SJCRH30 (cell line): Measurements from ENCODE around the gene BACE1. TPM values are rescaled to one million over a fixed set of nuclear protein-coding genes. Genes with fewer than 3 reads are reported as not detected.

ENCODE experiments used
- DNase-seq, 2 experiments: peaks; one replicate each; pipeline ENCODE4 v3.0.0-alpha.2; 2015 to 2020
- H3K27ac ChIP-seq: fragments of 250-450 bp; sonication (Bioruptor Pico); 2 replicates; pipeline ENCODE4 v1.5.1; 2020; ENCODE audit warnings: mild to moderate bottlenecking, moderate library complexity
- H3K27me3 ChIP-seq: fragments of 250-450 bp; sonication (Bioruptor Pico); 2 replicates; pipeline ENCODE4 v1.5.1; 2020; ENCODE audit warnings: mild to moderate bottlenecking, moderate library complexity
- H3K36me3 ChIP-seq: fragments of 250-450 bp; sonication (Bioruptor Pico); 2 replicates; pipeline ENCODE4 v1.5.1; 2020; ENCODE audit warnings: mild to moderate bottlenecking, moderate library complexity
- H3K4me1 ChIP-seq: fragments of 250-450 bp; sonication (Bioruptor Pico); 2 replicates; pipeline ENCODE4 v1.5.1; 2020; ENCODE audit warnings: mild to moderate bottlenecking, moderate library complexity
- H3K4me3 ChIP-seq: fragments of 250-450 bp; sonication (Bioruptor Pico); 2 replicates; pipeline ENCODE4 v1.5.1; 2020; ENCODE audit warnings: mild to moderate bottlenecking, moderate library complexity
- H3K9me3 ChIP-seq: fragments of 250-450 bp; sonication (Bioruptor Pico); replicated peaks from 2 replicates; pipeline ENCODE4 v1.5.1; 2020; ENCODE audit warnings: mild to moderate bottlenecking, moderate library complexity
- total RNA-seq: library from RNA; depleted of rRNA; stranded (reverse); fragments of >200 nt; shearing (Covaris generic); gene quantifications from 2 replicates; pipeline ENCODE4 v1.2.3, GENCODE V29; 2014

The BACE1 gene
- total RNA-seq, 1 experiment from 2014 or later, result 2.3 TPM

GRCh38 chr11:117298195-117298594, 17.9 kb downstream of the BACE1 start:
- Histone ChIP-seq H3K36me3 (no peaks in the 10 kb centered on the region), H3K4me1 (no peaks in the 10 kb centered on the region), H3K27me3 (no peaks in the 10 kb centered on the region), H3K4me3 (no peak overlapping the region), H3K27ac (no peak overlapping the region), H3K9me3 (no peaks in the 10 kb centered on the region)
- no peak for DNase-seq

GRCh38 chr11:117296881-117297280, 19.2 kb downstream of the BACE1 start:
- Histone ChIP-seq H3K4me1 (no peaks in the 10 kb centered on the region), H3K9me3 (no peaks in the 10 kb centered on the region), H3K27ac (no peak overlapping the region), H3K4me3 (no peak overlapping the region), H3K27me3 (no peaks in the 10 kb centered on the region), H3K36me3 (no peaks in the 10 kb centered on the region)
- no peak for DNase-seq

- Histone ChIP-seq H3K4me1 (no peaks in the 10 kb centered on the region), H3K27ac (no peak overlapping the region), H3K36me3 (no peaks in the 10 kb centered on the region), H3K9me3 (no peaks in the 10 kb centered on the region), H3K27me3 (no peaks in the 10 kb centered on the region), H3K4me3 (no peak overlapping the region)
- no peak for DNase-seq
These were observed 20.5 kb downstream of the BACE1 start for GRCh38 chr11:117295438-117296137.

- Histone ChIP-seq H3K9me3 (no peaks in the 10 kb centered on the region), H3K4me3 (no peak overlapping the region), H3K27me3 (no peaks in the 10 kb centered on the region), H3K4me1 (no peaks in the 10 kb centered on the region), H3K27ac (no peak overlapping the region), H3K36me3 (no peaks in the 10 kb centered on the region)
- DNase-seq, result no peak
These were observed 23.4 kb downstream of the BACE1 start for GRCh38 chr11:117292616-117293015.

DNA sequence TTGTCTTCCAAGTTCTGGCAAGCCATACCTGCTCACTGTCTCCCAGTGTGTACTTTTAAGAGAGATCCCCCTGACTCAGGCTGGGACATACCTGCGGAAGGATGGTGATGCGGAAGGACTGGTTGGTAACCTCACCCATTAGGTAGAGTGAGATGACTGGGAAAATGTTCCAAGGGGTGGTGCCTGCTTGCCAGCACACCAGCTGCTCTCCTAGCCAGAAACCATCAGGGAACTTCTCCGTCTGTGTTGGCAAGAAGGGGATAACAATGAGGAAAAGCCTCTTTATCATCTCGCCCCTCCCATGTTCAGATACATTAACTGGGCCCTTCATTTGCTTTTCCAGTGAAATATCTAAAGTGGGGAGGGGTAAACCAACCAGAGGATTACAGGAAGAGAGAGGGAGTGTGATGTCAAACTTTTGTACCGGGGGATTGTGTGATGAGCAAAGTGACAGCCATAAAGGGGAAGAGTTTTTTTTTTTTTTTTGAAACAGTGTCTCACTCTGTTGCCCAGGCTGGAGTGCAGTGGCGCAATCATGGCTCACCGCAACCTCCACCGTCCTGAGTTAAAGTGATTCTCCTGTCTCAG, 25.2 kb downstream of the BACE1 start, which contains the start of gene BACE1-AS:
BACE1-AS (plus strand) TSS at position 538 of the 588 bp plus-strand sequence.
- H3K9me3 ChIP-seq, result no peaks in the 10 kb centered on the region
- no peak within 1 kb of the TSS for H3K27ac ChIP-seq
- no peaks in the 10 kb centered on the region for H3K4me1 ChIP-seq
- DNase-seq, result no peak
- peaks cover 3% of the 10 kb centered on the region; the same call in 1 of the 2 replicates for H3K36me3 ChIP-seq
- H3K27me3 ChIP-seq, result no peaks in the 10 kb centered on the region
- H3K4me3 ChIP-seq, result no peak within 1 kb of the TSS

- Histone ChIP-seq H3K27ac (no peak overlapping the region), H3K9me3 (no peaks in the 10 kb centered on the region), H3K27me3 (no peaks in the 10 kb centered on the region), H3K4me1 (no peaks in the 10 kb centered on the region), H3K4me3 (no peak overlapping the region), H3K36me3 (peaks cover 3% of the 10 kb centered on the region; the same call in 1 of the 2 replicates)
- DNase-seq, result no peak
These were observed 26.3 kb downstream of the BACE1 start for GRCh38 chr11:117289795-117290194.

DNA sequence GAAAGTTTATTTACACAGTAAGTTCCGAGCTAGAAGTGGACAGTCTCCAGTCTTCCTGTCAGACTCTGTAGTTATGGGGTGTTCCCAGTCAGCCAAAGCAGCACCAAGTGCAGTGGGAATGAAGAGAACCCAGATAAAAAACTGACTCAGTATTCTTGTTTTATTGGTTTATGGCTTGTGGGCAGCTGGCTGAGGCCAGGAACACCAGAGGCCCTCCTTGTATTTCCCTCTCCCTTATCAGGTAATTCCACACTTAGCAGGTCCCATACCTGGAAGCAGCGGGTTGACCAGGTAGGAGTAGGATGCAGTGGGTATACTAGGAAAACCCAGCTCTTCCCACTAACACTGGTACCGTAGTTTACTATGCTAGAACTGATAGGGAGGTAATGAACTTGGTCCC, 28.4 kb downstream of the BACE1 start:
- Histone ChIP-seq H3K4me3 (no peak overlapping the region), H3K27ac (no peak overlapping the region), H3K4me1 (no peaks in the 10 kb centered on the region), H3K9me3 (no peaks in the 10 kb centered on the region), H3K27me3 (no peaks in the 10 kb centered on the region), H3K36me3 (peaks cover 3% of the 10 kb centered on the region; the same call in 1 of the 2 replicates)
- DNase-seq, result no peak

- H3K36me3 ChIP-seq, result peaks cover 3% of the 10 kb centered on the region; the same call in 1 of the 2 replicates
- no peak for DNase-seq
These were observed 29.5 kb downstream of the BACE1 start for GRCh38 chr11:117286588-117286987.

DNA sequence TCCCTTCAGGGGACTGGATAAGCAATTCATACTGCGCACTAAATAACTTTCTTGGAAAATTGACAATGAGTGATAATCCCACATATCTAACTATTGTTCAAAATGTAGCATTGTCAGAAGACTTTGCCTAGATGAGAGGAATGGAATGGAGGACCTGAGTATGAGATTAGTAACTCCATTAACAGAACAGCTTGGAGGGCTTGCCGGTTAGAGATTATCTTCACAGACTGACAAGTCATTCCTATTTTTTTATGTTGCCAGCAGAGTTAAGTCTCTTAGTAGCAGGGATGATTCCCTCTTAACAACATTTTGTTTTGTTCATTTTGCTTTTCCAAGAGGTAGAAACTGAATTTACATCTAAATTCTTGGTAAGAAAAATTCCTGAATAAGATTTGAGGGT, 32.0 kb downstream of the BACE1 start:
- Histone ChIP-seq H3K4me1 (no peaks in the 10 kb centered on the region), H3K4me3 (no peak overlapping the region), H3K9me3 (no peaks in the 10 kb centered on the region), H3K36me3 (peaks cover 3% of the 10 kb centered on the region; the same call in 1 of the 2 replicates), H3K27ac (no peak overlapping the region), H3K27me3 (no peaks in the 10 kb centered on the region)
- DNase-seq, result no peak

More at GRCh38 chr11:117286588-117286987, 29.5 kb downstream of the BACE1 start:
- Histone ChIP-seq H3K9me3 (no peaks in the 10 kb centered on the region), H3K27me3 (no peaks in the 10 kb centered on the region), H3K4me1 (no peaks in the 10 kb centered on the region), H3K4me3 (no peak overlapping the region), H3K27ac (no peak overlapping the region)

DNA sequence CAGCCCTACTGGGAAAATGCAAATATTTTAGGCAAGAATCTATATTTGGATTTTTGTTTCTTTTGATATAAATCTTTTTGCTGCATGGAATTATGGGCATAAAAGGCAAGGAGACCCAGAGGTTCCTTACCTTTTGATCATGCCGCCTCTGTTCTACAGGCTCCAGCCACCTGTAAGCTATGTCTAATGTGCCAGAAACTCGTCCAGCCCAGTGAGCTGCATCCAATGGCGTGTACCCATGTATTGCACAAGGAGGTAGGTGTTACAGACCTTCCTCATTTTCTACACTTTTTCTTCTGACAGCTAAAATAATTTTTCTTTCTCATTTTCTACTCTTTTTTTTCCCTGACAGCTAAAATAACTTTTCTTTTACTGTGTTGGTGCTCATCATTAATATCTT, 33.1 kb downstream of the BACE1 start:
- Histone ChIP-seq H3K9me3 (no peaks in the 10 kb centered on the region), H3K4me3 (no peak overlapping the region), H3K27ac (no peak overlapping the region), H3K36me3 (peaks cover 3% of the 10 kb centered on the region; the same call in 1 of the 2 replicates), H3K4me1 (no peaks in the 10 kb centered on the region), H3K27me3 (no peaks in the 10 kb centered on the region)
- no peak for DNase-seq

- DNase-seq, result no peak
- H3K27ac ChIP-seq, result no peak overlapping the region
- no peaks in the 10 kb centered on the region for H3K27me3 ChIP-seq
- peaks cover 3% of the 10 kb centered on the region; the same call in 1 of the 2 replicates for H3K36me3 ChIP-seq
- no peaks in the 10 kb centered on the region for H3K4me1 ChIP-seq
- H3K9me3 ChIP-seq, result no peaks in the 10 kb centered on the region
- no peak overlapping the region for H3K4me3 ChIP-seq
These were observed 34.2 kb downstream of the BACE1 start for GRCh38 chr11:117281869-117282268.

- Histone ChIP-seq H3K4me1 (no peaks in the 10 kb centered on the region), H3K27ac (no peak overlapping the region), H3K36me3 (peaks cover under 1% of the 10 kb centered on the region; the same call in 1 of the 2 replicates), H3K9me3 (no peaks in the 10 kb centered on the region), H3K27me3 (no peaks in the 10 kb centered on the region), H3K4me3 (no peak overlapping the region)
- DNase-seq, result no peak
These were observed 34.9 kb downstream of the BACE1 start for GRCh38 chr11:117281159-117281558.

- no peaks in the 10 kb centered on the region for H3K4me1 ChIP-seq
- no peaks in the 10 kb centered on the region for H3K27me3 ChIP-seq
- no peaks in the 10 kb centered on the region; the same call in 1 of the 2 replicates for H3K36me3 ChIP-seq
- no peak overlapping the region for H3K27ac ChIP-seq
- no peak for DNase-seq
- H3K4me3 ChIP-seq, result no peak overlapping the region
- H3K9me3 ChIP-seq, result no peaks in the 10 kb centered on the region
These were observed 36.2 kb downstream of the BACE1 start for GRCh38 chr11:117279711-117280376.

DNA sequence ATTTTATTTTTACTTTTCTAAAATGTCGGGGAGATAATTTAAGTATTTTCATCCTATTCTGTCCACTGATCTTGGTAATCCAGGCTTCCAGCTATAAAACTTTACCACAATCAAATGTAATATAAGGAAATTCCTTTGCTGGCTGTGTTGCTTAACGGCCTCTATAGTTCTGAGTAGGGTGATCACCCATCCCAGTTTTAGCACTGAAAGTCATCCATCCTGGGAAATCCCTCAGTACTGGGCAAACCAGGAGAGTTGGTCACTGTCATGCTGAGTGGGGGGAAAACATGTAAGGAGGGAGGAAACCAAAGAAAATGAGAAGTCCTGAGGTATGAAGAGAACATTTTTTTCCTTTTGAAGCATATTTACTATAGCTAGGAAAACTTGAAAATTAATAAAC, 37.7 kb downstream of the BACE1 start:
- Histone ChIP-seq H3K9me3 (no peaks in the 10 kb centered on the region), H3K4me1 (no peaks in the 10 kb centered on the region), H3K27me3 (no peaks in the 10 kb centered on the region), H3K27ac (no peak overlapping the region), H3K4me3 (no peak overlapping the region), H3K36me3 (no peaks in the 10 kb centered on the region)
- DNase-seq, result no peak
